Ureter (tissue), 1 donor: ENCODE data around the gene PDE4D. TPM values are rescaled to one million over a fixed set of nuclear protein-coding genes. Genes with fewer than 3 reads are reported as not detected.

Experiments
- DNase-seq: peaks from one replicate; pipeline ENCODE4 v3.0.0-alpha.2; 2020; ENCODE audit warnings: low spot score
- total RNA-seq: library from RNA; stranded (reverse); gene quantifications from one replicate; pipeline ENCODE4 v1.2.4, GENCODE V29; 2023
- donor health status: DM: yes; HTN: yes; CAD: no.

PDE4D gene
- total RNA-seq, 1 donor from 2014 or later = 106 TPM

DNA sequence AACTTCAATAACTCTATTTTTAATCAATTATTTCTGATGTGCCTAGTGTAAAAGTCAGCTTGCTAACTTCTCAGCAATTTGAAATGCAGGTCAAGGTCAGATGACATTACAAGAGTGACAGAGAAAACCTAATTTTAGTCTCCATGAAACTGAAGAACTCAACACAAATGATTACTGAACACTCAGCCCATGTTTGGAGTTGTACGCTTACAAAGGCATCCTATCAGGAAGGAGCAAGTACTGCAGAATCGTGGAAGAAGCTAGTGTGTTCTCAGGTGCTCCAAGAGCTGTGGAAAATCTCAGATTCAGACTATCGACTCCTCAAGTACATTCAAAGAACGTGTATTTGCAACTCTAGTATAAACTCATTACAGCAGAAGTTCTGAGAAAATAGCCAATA, 526.7 kb downstream of the PDE4D start:
- no peak for DNase-seq

DNA sequence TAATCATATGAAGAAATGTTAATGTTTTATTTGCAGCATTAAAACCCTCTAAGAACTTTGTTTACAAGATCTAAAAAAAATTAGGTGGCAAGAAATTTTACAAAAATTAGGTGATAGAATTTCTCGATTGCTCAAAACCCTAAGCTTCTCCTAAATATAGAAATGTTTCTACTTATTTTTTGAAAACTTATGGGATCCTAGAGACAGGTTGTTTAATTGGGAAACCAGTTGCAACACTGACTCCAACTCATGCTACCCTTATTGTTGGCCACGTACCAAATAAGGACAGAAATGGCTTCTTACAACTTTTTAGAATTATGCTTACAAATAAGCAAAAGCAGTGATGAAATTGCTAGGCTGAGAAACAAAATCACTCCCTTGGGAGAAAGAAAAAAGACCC, 531.1 kb downstream of the PDE4D start:
- DNase-seq = no peak

DNA sequence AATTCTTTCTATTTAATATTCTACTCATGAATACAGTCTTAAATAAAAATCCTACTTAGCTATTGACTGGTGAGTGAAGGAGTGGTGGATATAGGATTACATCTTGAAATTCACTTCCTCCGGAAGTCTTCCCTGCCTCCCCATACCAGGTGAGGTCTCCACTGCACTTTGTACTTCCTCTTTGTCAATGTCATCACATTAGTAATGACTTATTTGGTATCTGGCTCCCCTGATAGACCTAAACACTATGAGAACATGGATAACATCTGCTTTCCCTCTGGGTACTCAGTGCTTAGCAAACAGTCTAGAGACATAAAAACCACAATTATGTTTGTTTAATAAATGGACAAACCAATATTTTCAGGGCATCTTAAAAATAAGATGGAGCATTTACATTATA, 532.1 kb downstream of the PDE4D start:
- no peak for DNase-seq

DNA sequence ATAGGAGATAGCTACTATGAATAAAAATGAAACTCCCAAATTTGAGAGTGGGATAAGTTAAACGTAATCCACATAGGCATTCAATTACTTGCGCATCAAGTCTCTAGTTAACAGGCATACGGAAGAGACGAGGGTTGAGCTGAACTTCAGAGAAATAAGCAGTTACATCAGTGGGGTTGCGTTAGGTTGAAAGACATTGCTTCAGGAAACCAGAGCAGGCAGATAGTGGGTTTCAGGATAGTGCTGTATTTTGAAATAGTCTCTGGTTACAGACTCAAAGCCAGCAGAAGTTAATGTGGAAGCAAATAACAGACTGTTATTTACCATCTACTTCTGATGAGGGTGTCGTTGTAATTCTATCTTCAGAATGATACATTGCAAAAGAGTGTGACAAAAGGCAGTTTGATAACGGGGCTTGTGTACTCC, 533.4 kb downstream of the PDE4D start:
- no peak for DNase-seq

DNA sequence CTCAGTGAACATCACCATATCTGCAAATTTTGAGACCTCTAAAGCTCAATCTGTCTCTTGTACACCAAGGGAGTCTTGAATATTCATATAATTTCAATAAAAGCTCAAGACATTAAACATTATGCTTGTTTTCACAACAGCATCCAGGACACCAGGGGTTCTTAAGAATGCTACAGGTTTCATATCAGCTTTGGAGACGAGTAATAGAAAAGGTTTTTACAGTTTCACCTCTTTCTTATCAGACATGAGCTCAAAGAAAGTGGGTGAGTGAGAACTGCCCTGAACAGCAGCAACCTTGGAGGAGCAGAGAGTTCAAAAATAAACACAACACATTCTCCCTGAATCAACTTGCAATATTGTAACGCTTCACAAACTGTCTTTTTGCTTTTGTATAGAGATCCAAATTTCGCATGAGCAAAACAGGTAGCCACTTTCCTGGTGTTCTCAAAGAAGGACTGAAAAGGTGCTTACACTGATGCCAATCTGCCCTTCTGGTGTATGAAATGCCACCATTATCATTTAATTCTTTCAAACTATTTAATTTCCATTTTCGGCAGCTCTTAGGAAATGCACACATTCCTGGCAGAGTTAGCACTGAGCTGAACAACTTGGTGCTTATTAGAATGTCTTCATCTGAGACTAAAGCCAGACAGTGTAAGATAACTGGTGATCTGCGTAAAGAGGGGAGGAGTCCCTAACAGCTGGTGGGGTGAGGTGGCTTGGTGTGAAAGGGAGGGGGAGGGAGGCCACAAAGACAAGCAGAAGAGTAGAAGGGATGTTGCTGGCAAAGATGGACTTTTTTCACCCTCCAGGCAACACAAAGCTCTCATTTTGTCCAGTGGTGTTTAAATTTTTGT, 535.3 kb downstream of the PDE4D start:
- no peak for DNase-seq

DNA sequence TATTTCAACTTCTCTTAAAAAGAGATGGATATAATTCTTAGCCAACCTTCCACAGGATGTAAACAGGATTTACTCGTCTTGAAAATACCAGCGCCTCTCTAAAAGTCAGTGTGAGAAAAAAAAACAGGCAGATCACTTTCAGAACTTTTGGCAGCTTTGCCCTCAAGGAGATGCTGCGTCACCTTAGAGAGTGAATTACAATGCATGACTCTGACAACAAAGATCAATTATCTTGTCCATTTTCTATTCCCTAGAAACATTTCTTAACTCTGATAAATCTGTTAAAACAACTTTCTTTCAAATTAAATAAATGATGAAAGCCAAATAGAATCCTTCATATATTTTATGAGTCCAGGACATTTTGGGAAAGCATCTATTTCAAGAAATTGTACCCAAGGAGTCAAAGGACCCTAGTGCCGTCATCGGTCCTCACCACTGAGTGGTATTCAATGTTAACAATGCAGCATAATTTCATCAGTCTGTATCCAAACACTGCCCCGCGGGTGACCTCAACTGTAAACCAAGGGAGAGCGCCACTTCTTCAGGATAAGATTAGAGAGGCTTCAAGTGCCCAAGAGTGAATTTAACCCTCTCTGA, 536.0 kb downstream of the PDE4D start:
- DNase-seq = no peak

DNA sequence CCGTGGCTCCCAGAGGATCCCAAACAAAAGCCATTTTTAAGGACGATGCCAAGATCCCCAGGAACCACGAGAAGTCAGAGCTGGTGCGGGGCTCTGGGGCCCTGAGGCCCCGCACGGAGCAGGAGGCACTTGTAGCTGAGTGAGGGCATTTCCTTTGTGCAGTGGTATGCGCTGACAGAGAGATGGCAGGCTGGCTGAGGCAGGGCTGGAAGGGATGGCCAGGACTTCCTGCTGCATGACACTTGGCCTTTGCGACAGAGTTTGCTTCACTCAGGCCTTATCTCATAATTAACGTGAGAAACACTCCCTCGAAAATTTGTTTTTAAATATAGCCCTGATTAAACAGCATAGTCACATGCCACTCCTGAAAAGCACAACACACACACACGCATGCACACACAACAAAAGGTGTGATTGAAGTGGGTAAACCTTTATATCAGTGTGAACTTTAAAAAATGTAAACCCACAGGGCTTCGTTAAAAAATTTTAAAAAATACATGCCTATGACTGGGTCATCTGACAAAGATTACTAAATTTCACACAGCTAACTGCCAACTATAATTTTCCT, 536.6 kb downstream of the PDE4D start:
- no peak for DNase-seq

DNA sequence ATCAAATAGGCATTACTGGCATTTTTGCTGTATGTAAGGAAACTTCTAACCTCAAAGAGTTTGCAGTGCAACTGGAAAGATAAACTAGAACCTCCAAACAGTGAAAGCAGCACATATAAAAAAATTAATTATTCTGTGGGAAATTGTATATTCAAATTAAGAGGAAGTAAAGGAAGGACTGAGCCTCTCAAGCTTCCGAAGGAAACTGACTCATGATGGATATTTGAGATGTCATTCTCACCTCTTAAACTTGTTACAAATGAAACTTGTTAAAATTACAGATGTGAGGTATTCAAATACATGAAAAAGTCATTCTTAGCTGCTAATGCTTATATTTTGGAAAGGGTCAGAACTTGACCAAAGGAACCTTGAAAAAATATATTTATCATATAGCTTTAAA, 538.7 kb downstream of the PDE4D start:
- DNase-seq = no peak

DNA sequence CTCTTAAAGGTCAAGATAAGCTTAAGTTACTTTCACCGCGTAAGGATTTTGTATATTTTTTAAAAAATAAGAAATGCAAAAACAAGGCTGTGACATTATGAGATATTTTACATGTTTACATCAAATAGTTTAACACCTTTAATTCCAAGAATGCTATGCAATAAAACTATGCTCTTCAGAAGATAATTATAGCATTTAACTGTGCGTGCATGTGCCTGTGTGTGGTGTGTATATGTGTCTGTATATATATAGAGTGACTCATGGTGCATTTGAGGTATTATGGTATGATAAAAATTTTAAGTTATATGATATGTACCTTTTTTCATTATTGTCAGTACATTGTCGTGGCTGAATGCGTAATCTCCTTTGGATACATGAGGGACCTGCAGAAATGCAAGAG, 539.3 kb downstream of the PDE4D start:
- DNase-seq = no peak

DNA sequence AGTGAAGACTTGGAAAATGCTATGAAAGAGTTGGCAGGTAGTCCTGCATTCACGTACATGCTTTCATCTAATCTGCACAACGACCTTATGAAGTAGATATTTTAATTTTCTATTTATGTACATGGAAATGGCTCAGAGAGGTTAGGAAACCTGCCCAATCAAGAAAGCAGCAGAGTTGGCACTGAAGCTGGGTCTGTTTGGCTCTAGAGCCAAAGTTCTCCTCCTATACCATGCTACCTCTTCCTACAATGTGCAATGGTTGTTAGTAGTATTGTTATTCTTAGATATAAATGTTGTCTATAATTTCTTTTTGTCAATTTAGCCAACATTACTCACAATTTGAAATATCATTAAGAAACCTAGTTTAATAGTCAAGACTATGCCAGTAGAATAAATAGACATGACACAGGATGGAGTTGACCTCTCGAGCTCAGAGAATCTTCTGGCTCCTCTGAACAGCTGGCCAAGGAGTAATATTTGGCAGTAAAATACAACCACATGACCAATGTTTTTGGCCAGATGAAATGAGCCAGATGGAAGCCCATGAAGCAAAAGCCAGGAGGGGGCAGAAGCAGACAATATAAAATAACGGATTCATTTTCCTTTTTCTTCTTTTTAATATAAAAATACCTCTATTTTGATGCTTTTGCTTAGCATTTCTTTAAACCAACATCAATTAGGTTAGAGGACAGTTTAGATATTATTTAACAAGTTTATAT, 542.3 kb downstream of the PDE4D start:
- peak; percentile 53 for DNase-seq

DNA sequence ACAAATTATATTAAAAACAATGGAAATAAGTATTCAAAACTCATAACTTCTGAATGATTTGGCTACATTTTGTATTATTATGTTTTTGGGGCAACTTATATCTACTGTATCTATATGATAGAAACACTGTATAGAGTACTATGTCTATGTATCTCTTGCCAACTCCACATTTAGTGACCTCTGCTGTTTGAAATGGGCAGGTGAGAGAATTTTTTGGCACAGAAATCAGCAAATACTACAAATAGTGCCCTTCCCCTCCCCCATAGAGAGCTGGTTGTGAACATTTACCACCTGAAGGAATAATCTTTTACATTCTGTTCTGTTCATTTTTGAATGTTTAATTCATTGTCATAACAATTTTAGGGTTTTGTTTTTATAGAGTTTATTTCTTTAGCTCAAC, 545.3 kb downstream of the PDE4D start:
- no peak for DNase-seq

DNA sequence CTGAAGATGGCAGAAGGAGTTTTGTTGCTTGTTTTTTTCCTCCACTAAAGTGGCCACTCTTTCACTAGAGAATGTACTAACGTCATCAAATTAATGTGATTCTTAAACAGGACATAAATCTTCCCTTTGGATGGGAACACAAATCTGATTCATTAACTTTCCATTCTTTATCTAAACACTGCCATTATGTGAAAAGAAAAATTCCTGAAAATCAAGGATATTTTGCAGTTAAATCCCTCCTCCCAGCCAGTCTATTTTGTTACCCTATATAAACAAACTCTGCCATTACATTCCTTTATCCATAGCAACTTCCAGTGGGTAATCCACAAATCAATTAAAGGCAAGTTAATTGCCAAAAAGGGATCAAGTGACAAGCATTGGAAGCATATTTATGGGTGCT, 546.5 kb downstream of the PDE4D start:
- no peak for DNase-seq

DNA sequence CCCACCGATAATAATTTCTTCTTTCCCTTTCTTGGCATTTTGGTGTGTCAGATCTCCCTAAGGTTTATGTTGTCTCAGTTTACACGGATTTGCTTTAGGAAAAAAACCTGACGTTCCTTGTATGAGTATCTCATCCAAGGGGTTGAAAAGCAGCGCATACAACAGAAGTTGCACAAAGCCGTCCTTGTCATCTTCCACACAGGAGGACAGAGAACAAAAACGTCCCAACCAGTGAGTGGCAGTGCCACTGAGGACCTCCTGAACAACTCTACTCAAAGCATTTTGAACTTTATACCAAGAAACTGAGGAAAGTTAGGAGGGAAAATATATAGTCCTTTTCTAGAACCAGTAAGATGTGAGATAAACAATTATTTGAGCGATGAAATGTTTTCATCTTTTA, 547.0 kb downstream of the PDE4D start:
- no peak for DNase-seq

DNA sequence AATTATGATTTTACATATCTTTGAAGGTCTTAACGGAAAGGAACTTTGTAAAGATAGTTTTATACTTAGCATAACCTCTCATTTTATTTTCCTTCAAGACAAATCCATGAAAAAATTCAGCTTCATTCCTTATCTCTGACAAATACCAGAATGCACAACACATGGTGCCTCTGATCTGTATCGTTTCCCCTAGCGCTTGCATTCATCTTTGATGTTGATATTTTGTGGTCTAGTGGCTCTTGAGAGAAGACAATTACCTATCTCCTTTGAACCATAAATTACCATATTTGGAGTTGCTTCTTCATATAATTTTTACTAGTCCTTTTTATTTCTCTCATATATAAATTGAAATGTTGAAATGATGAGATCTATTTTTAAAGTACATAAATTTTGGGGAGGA, 551.3 kb downstream of the PDE4D start:
- DNase-seq = no peak

DNA sequence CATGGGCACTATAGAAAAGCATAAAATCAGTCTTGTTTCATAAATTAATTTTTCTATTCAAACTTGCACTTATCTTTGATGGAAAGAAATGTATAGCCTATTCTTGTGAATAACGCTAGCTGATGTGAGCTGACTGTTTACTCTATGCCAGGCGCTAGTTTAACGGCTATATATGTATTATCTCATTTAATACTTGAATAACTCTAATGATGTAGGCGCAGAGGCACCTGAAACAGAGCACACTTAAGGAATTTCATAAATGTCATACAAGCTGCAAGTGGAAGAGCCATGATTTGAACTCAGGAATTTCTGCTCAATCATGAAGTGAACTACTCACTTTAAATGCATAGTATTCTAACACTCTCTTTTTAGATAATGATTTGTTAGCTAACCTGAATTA, 551.8 kb downstream of the PDE4D start:
- DNase-seq = no peak

DNA sequence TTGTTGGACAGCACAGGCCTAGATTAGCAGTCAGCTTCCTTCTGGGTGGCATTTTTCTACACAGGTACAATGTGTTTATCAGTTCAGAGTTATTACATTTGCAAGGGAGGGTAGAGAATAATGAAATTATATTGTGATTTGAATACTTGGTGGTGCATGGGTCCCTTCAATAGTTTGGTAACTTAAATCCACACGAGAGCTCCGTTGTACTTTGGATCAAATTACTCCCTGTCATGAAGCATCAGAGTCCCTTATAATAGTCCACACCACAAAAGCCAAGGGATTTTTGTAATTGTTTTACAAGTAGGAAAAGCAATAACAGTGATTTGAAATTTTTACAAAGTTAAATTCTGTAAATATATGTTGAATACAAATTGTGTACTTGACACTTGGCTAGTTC, 552.4 kb downstream of the PDE4D start:
- no peak for DNase-seq

DNA sequence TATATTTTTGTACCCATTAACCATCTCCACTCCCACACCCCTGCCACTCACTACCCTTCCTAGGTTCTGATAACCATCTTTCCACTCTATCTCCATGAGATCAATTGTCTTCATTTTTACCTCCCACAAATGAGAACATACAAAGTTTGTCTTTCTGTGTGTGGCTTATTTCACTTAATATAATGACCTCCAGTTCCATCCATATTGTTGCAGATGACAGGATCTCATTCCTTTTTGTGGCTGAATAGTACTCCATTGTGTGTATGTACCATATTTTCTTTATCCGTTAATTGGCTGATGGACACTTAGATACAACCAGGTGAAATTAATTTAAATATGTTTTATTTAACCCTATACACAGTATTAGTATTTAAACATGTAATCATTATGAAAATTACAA, 552.9 kb downstream of the PDE4D start:
- no peak for DNase-seq

DNA sequence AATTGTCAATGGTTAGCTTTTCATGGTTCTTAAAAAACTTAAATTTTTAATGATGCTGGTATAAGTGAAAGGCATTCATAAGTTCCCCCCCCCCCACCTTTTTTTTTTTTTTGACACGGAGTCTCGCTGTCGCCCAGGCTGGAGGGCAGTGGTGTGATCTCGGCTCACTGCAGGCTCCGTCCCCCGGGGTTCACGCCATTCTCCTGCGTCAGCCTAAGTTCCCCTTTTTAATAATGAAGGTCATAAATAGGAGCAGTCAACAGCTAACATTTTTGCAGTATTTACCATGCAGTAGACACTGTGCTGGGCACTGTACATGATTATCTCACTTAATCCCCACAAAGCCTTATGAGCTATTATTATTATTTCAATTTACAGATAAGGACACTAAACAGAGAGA, 556.3 kb downstream of the PDE4D start:
- no peak for DNase-seq

DNA sequence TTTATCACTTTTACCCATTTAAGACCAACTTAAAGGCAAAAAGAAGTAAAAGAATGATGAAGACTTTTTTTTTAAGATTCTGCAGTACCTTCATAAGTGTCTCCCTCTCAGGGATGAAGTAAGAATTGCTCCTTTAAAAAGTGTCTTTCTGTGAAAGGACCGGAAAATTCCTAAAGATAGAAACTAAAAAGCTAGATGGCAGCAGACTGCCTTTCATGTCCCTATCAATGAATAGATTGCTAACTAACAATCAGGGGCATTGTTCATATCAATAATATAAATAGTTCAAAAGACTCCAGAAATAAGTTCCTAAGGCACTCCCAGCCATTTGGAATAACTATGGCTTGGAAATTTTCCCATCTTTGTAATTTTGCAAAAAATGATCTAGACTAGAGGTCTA, 558.0 kb downstream of the PDE4D start:
- no peak for DNase-seq

DNA sequence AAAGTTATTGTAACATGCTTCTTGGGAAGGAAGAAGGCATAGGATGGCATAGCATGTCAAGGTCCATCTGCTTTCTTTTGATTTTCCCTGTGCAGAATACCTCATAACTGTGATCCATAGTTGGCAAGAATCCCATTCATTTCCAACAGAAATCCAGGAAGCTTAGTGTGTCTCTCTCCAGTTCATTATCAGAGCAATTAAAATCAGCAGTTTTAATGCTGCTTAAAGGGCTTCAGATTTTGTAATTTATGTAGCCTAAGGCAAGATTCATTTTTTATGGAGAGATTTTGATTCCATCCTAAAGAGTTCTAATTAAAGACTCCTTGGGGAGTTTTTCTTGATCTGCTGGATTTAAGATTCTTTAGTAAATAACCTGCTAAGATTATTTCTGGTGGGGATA, 560.1 kb downstream of the PDE4D start:
- no peak for DNase-seq

DNA sequence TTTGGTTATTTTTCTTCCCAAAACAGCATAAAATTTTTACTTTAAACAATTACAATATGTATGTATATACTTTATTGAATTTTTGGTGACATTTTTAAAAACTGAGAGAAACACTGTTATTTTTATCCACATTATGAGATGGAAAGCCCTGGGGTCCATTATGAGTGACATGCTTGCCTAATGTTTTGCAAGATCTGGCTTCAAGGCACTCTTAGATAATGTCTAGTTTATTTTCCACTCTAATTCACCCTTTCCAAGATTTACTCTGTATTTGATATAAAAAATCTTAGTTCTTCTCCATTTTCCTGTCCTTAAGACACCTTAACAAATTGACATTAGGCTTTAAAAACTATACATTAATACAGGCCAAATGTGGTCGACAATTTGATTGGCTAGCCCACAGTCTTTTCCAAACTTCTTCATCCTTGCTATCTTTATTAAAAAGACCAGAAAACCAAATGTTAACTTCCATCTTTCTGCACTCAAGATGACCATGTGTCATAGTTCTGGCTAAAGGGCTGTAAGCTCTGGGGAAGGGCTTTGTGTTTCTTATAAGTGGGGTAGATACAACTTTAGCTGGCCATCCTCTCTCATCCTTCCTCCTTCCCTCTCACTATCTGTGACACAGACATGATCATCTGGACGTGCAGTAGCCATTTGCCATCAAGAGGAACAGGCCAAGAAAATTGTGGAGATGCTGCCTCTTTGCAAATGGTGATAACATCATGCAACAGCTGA, 561.1 kb downstream of the PDE4D start:
- no peak for DNase-seq

DNA sequence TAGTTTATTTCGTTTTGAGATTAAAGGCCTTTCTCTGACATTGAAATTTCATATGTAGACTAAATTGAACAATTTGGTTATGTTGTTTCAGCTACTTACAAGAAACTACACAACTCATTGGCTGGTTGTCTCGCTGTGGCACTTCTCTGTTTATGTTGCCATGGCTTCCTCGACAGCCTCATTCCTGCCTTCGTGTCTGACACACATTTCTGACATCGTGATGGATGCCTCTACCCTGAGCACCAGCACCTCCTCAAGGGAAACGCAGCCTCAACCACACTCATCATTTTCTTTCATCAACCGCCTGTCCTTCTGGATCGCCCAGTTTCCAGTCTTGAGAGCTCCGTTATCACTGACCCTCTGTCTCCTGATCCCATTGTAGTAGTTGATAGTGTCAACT, 562.8 kb downstream of the PDE4D start:
- DNase-seq = no peak
